OCI-LY3 (cell line): ENCODE data around the gene PROK1.

Experiments used
- CTCF ChIP-seq: fragments of 200-600, 300-600 bp; sonication (generic); IDR thresholded peaks from 2 replicates; pipeline ENCODE4 v1.5.1; 2014; ENCODE audit warnings: antibody characterized with exemption, low read length, low read depth
- EZH2phosphoT487 ChIP-seq: fragments of 200-600 bp; shearing (Covaris generic); IDR thresholded peaks from 2 replicates; pipeline ENCODE4 v1.6.1; 2018; ENCODE audit warnings: antibody characterized with exemption, mixed run types, low read depth

GRCh38 chr1:110483308-110483685, 32.3 kb downstream of the PROK1 start:
- TF ChIP-seq CTCF = no peak
- TF ChIP-seq EZH2phosphoT487 = no peak
